ENCODE results near the gene PMM2.
A peak's percentile ranks its signal among the peaks of the same experiment; 100 is the strongest.

PMM2 gene

DNA sequence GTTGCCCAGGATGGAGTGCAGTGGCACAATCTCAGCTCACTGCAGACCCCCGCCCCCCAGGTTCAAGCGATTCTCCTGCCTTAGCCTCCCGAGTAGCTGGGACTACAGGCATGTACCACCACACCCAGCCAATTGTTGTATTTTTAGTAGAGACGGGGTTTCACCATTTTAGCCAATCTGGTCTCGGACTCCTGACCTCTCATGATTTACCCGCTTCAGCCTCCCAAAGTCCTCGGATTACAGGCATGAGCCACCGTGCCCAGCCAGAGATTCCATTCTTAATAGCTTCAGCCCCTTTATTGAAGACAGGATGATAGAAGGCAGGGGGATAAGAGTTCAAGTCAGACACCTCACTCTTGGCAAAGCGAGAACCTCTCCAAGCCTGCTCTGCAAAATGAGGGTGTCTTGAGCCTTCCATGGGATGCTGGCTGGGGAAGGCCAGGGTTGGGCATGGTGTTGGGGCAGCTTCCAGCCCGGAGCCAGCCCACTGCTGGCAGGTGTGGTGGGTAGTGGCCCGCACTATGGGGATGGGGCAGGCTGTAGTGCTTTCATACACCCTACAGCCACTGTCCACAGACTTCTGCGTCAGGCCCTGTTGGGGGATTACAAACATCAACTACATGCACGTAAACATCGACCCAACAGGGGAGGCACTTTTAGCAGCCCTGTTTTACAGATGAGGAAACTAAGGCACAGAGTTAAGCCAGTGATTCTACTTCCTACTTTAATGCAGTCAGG is 67.7 kb downstream of the PMM2 start:
- peaks cover 73% of the 10 kb centered on the region for H3K36me3 ChIP-seq (ENCODE audit: insufficient read depth, low read length)
- no peak overlapping the region for H2AFZ ChIP-seq (ENCODE audit: low read depth, low read length)
- H3K4me1 ChIP-seq (ENCODE audit: insufficient read depth, low read length): peaks cover 75% of the 10 kb centered on the region
- peaks cover 76% of the 10 kb centered on the region for H4K20me1 ChIP-seq (ENCODE audit: insufficient read depth, low read length)
- H3K9ac ChIP-seq (ENCODE audit: low read depth, low read length): peak overlapping the region; percentile 79
- H3K27ac ChIP-seq (ENCODE audit: low read length): peak overlapping the region; percentile 94
- H3K9me3 ChIP-seq (ENCODE audit: insufficient read depth, low read length, severe bottlenecking): no peaks in the 10 kb centered on the region
- H3K4me2 ChIP-seq (ENCODE audit: insufficient read depth, low read length): peak overlapping the region; percentile 91
- no peaks in the 10 kb centered on the region for H3K27me3 ChIP-seq (ENCODE audit: insufficient read depth, low read length, poor library complexity)
- DNase-seq: no peak
- peak overlapping the region in 1 of 2 experiments; percentile 82; a peak in 1 of 4 replicates for H3K4me3 ChIP-seq (ENCODE audit: low read depth in 1 of 2, low read length in 2 of 2)
- TF ChIP-seq, protein P1, sequence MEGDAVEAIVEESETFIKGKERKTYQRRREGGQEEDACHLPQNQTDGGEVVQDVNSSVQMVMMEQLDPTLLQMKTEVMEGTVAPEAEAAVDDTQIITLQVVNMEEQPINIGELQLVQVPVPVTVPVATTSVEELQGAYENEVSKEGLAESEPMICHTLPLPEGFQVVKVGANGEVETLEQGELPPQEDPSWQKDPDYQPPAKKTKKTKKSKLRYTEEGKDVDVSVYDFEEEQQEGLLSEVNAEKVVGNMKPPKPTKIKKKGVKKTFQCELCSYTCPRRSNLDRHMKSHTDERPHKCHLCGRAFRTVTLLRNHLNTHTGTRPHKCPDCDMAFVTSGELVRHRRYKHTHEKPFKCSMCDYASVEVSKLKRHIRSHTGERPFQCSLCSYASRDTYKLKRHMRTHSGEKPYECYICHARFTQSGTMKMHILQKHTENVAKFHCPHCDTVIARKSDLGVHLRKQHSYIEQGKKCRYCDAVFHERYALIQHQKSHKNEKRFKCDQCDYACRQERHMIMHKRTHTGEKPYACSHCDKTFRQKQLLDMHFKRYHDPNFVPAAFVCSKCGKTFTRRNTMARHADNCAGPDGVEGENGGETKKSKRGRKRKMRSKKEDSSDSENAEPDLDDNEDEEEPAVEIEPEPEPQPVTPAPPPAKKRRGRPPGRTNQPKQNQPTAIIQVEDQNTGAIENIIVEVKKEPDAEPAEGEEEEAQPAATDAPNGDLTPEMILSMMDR (IDR thresholded peaks at IDR 0.05; ENCODE audit: borderline replicate concordance, extremely low read depth, low read length, poor library complexity, severe bottlenecking): no peak
- no peak for TF ChIP-seq EZH2 (IDR thresholded peaks at IDR 0.05; ENCODE audit: borderline replicate concordance, low read depth, low read length, severe bottlenecking)
- ATAC-seq (ENCODE audit: insufficient read depth, low read depth): no peak
- peaks cover 91% of the 10 kb centered on the region for H3K79me2 ChIP-seq (ENCODE audit: insufficient read depth, low read length)

DNA sequence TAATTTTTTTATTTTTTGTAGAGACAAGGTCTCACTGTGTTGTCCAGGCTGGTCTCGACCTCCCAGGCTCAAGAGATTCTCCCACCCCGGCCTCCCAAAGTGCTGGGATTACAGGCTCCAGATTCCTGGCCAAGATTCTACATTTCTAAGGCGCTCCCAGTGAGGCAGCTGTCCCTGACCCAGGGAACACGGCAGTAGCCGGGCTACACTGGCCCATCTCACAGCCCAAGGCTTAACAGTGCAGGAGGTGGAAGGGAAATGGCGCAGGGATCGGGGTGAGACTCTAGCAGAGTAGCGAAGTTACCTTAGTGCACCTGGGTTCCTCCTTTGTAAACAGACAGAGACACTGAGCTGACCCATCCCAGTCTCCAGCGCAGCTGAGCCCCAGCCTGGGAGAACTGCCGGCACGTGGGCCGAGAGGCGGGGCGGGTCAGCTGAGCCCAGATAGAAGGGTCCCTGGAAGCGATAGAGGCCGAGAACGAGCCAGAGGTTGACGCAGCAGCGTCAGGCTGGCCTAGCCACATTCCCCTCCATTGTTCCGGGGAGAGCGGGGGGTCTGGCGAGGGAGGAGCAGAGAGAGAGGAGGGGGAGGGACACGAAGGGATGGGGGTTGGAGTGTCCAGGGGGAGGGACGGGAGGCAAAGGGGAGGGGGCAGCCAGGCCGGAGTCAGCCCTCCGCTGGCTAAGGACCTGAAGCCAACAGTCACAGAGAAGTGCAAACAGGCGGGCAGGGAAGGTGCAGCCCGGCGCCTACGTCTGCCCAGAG is 68.7 kb downstream of the PMM2 start:
- H2AFZ ChIP-seq (ENCODE audit: low read depth, low read length): no peak overlapping the region
- H3K79me2 ChIP-seq (ENCODE audit: insufficient read depth, low read length): peaks cover 81% of the 10 kb centered on the region
- H4K20me1 ChIP-seq (ENCODE audit: insufficient read depth, low read length): peaks cover 67% of the 10 kb centered on the region
- H3K27ac ChIP-seq (ENCODE audit: low read length): peak overlapping the region; percentile 94
- H3K9ac ChIP-seq (ENCODE audit: low read depth, low read length): peak overlapping the region; percentile 79
- H3K4me1 ChIP-seq (ENCODE audit: insufficient read depth, low read length): peaks cover 80% of the 10 kb centered on the region
- H3K27me3 ChIP-seq (ENCODE audit: insufficient read depth, low read length, poor library complexity): no peaks in the 10 kb centered on the region
- H3K9me3 ChIP-seq (ENCODE audit: insufficient read depth, low read length, severe bottlenecking): no peaks in the 10 kb centered on the region
- H3K36me3 ChIP-seq (ENCODE audit: insufficient read depth, low read length): peaks cover 67% of the 10 kb centered on the region
- TF ChIP-seq, protein P1 (IDR thresholded peaks at IDR 0.05; ENCODE audit: borderline replicate concordance, extremely low read depth, low read length, poor library complexity, severe bottlenecking): no peak
- TF ChIP-seq EZH2 (IDR thresholded peaks at IDR 0.05; ENCODE audit: borderline replicate concordance, low read depth, low read length, severe bottlenecking): no peak
- ATAC-seq (ENCODE audit: insufficient read depth, low read depth): no peak
- peak overlapping the region; percentile 91 for H3K4me2 ChIP-seq (ENCODE audit: insufficient read depth, low read length)
- DNase-seq: no peak
- H3K4me3 ChIP-seq (ENCODE audit: low read depth in 1 of 2, low read length in 2 of 2): peak overlapping the region; percentile 82; a peak in 3 of 4 replicates

DNA sequence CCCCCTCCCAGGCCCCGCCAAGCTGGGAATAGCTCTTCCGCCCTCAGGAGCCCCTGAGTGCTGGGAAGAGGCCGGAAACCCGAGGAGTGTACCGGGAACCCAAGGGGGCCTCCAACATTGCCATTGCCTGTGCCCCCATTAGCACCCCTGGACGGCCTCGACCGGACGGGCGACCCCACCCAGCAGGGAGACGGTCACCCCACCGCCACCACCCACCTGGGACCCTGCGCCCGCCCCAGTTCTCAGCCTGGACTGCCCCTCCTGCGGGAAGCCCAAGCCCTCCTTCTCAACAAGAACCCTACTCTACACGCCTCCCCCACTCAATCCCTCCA is 69.2 kb downstream of the PMM2 start:
- Histone ChIP-seq H3K9me3 (ENCODE audit: insufficient read depth, low read length, severe bottlenecking) (no peaks in the 10 kb centered on the region), H4K20me1 (ENCODE audit: insufficient read depth, low read length) (peaks cover 62% of the 10 kb centered on the region), H3K4me1 (ENCODE audit: insufficient read depth, low read length) (peaks cover 81% of the 10 kb centered on the region), H3K36me3 (ENCODE audit: insufficient read depth, low read length) (peaks cover 61% of the 10 kb centered on the region), H2AFZ (ENCODE audit: low read depth, low read length) (no peak overlapping the region), H3K4me3 (ENCODE audit: low read depth in 1 of 2, low read length in 2 of 2) (peak overlapping the region; percentile 82), H3K9ac (ENCODE audit: low read depth, low read length) (peak overlapping the region; percentile 79), H3K27ac (ENCODE audit: low read length) (peak overlapping the region; percentile 94), H3K27me3 (ENCODE audit: insufficient read depth, low read length, poor library complexity) (no peaks in the 10 kb centered on the region), H3K4me2 (ENCODE audit: insufficient read depth, low read length) (peak overlapping the region; percentile 91), H3K79me2 (ENCODE audit: insufficient read depth, low read length) (peaks cover 76% of the 10 kb centered on the region)
- no peak for DNase-seq
- TF ChIP-seq, protein P1 (IDR thresholded peaks at IDR 0.05; ENCODE audit: borderline replicate concordance, extremely low read depth, low read length, poor library complexity, severe bottlenecking): no peak
- no peak for TF ChIP-seq EZH2 (IDR thresholded peaks at IDR 0.05; ENCODE audit: borderline replicate concordance, low read depth, low read length, severe bottlenecking)
- no peak for ATAC-seq (ENCODE audit: insufficient read depth, low read depth)
